ENCODE results near the gene CCL25. TPM values are rescaled to one million over a fixed set of nuclear protein-coding genes. Genes with fewer than 3 reads are reported as not detected.

CCL25 gene
- total and polyA plus RNA-seq, 9 of the 15 experiments (the other 6 are each of a cell fraction or from before 2014, with no cell fraction given), result 0.15 TPM; not detected in 8

GRCh38 chr19:8086849-8087248, 34.3 kb downstream of the CCL25 start (continued):
- no peak for TF ChIP-seq HDAC3 (IDR thresholded peaks at IDR 0.05; ENCODE audit: borderline replicate concordance, partially characterized antibody)

GRCh38 chr19:8087876-8088275, 35.3 kb downstream of the CCL25 start:
- no peaks in the 10 kb centered on the region for H3K79me2 ChIP-seq (ENCODE audit: control insufficient read depth, insufficient read depth, low read length)
- intact Hi-C loops (cut with micrococcal nuclease) (loop anchor here (5.0 kb wide), 1 partner anchor 54 kb away; no protein-coding TSS in a partner anchor), in situ Hi-C loops (cut with MboI) (no loop called here)
- no peak overlapping the region for H2AFZ ChIP-seq (ENCODE audit: low read depth, low read length)
- H3K4me3 ChIP-seq, result no peak overlapping the region
- FAIRE-seq (no peak), ATAC-seq (no peak), DNase-seq (ENCODE audit: extremely low read depth in 1 of 4, low spot score in 3 of 4) (no peak)
- no peaks in the 10 kb centered on the region for H3K36me3 ChIP-seq (ENCODE audit: control insufficient read depth, insufficient read depth, low read length)
- H3K9me3 ChIP-seq (replicated peaks; ENCODE audit: control insufficient read depth, insufficient read depth, low read depth, low read length), result no peaks in the 10 kb centered on the region; the same call in 1 of the 2 replicates
- H3K4me1 ChIP-seq (replicated peaks in 1 of 2; ENCODE audit: control insufficient read depth in 2 of 2, insufficient read depth in 2 of 2, low read length in 2 of 2), result peaks cover 15 to 48% of the 10 kb centered on the region in 2 experiments
- TF ChIP-seq FIP1L1 (IDR thresholded peaks at IDR 0.05; ENCODE audit: low read depth, low read length, poor library complexity, severe bottlenecking) (no peak), OTX1 (CRISPR knock-in tag; IDR thresholded peaks at IDR 0.05) (no peak), MED1 (CRISPR knock-in tag; IDR thresholded peaks at IDR 0.05; ENCODE audit: borderline replicate concordance) (no peak), SMC3 (conservative IDR thresholded peaks at IDR 0.05; ENCODE audit: insufficient read depth, low read depth, low read length) (no peak), TRIM25 (IDR thresholded peaks at IDR 0.05; ENCODE audit: borderline replicate concordance) (no peak), ETS2 (tag; IDR thresholded peaks at IDR 0.05; ENCODE audit: borderline replicate concordance, poor library complexity, severe bottlenecking) (no peak), BDP1 (IDR thresholded peaks at IDR 0.05; ENCODE audit: insufficient read depth, insufficient read length) (no peak), POLR2A (conservative IDR thresholded peaks at IDR 0.05) (no peak), ZNF282 (CRISPR knock-in tag; IDR thresholded peaks at IDR 0.05) (no peak), MEF2A (IDR thresholded peaks at IDR 0.05; ENCODE audit: control insufficient read depth, low read depth, low read length) (no peak), HMGN3 (IDR thresholded peaks at IDR 0.05; ENCODE audit: borderline replicate concordance, extremely low read depth, insufficient read length, low read depth, low read length) (no peak), E2F1 (CRISPR knock-in tag; IDR thresholded peaks at IDR 0.05) (no peak)
- no peaks in the 10 kb centered on the region for H3K27me3 ChIP-seq (ENCODE audit: control insufficient read depth in 2 of 2, insufficient read depth in 2 of 2, low read length in 2 of 2)
- POLR2A ChIA-PET, result no interaction called here
- no peak overlapping the region for H3K4me2 ChIP-seq (ENCODE audit: insufficient read depth, low read length)
- CTCF ChIA-PET (ENCODE audit: low intra/inter-chr PET ratio), result no interaction called here
- BruUV-seq (replicated peaks), result no TSS peak
- no peak overlapping the region; a peak in 1 of 4 replicates for H3K9ac ChIP-seq (ENCODE audit: insufficient read depth in 1 of 2, low read depth in 2 of 2, low read length in 2 of 2)
- 86% methylated on average over 14 of the region's 15 CpGs for WGBS (ENCODE audit: insufficient coverage, low coverage, missing lambda C conversion rate)
- H4K20me1 ChIP-seq (replicated peaks; ENCODE audit: control insufficient read depth, insufficient read depth, low read length), result no peaks in the 10 kb centered on the region
- no peak overlapping the region for H3K27ac ChIP-seq (ENCODE audit: extremely low read depth, low read depth, low read length)
- H3K9me1 ChIP-seq (ENCODE audit: control insufficient read depth, insufficient read depth, low read length), result no peaks in the 10 kb centered on the region
